ENCODE measurements around the gene UBE2Z. TPM values are rescaled to one million over a fixed set of nuclear protein-coding genes. Genes with fewer than 3 reads are reported as not detected.

UBE2Z gene
- total and polyA plus RNA-seq, 2 of the 8 experiments (the other 6 are each of a cell fraction or from before 2014, with no cell fraction given), result 73.4 to 75.9 TPM

- no peak overlapping the region for H3K18ac ChIP-seq (ENCODE audit: extremely low read depth, low read length)
- no peak overlapping the region for H4K8ac ChIP-seq (ENCODE audit: extremely low read depth, insufficient read depth, low read length)
- H4K91ac ChIP-seq (replicated peaks; ENCODE audit: insufficient read length, low read length), result no peak overlapping the region
- no peak overlapping the region for H2AFZ ChIP-seq (ENCODE audit: low read length)
- H3K4me2 ChIP-seq (ENCODE audit: insufficient read depth in 1 of 2, low read depth in 2 of 2, low read length in 2 of 2), result no peak overlapping the region
- no peak overlapping the region for H2BK12ac ChIP-seq (ENCODE audit: low read depth, low read length)
- H2BK20ac ChIP-seq (ENCODE audit: low read length), result no peak overlapping the region
- no peak overlapping the region for H2BK120ac ChIP-seq (replicated peaks; ENCODE audit: low read depth, low read length)
- FAIRE-seq, result no peak
- POLR2A ChIA-PET (ENCODE audit: partially characterized antibody), result interaction anchor here (0.7 to 11.8 kb wide), 17 partner anchors 11 to 330 kb away, joined by 3 to 143 read pairs (median 6); partner anchors contain the start of genes IGF2BP1, SNF8 and UBE2Z
- H3K4me1 ChIP-seq (replicated peaks in 1 of 4; ENCODE audit: control insufficient read depth in 3 of 4, insufficient read depth in 4 of 4, low read length in 3 of 4), result no peaks in the 10 kb centered on the region
- no peak overlapping the region for H3K4ac ChIP-seq (replicated peaks; ENCODE audit: insufficient read length, low read depth, low read length)
- H2AK5ac ChIP-seq (ENCODE audit: low read depth, low read length), result no peak overlapping the region
- H4K5ac ChIP-seq (ENCODE audit: insufficient read length, low read depth, low read length), result no peak overlapping the region
- WGBS, 2 experiments (ENCODE audit: extremely low coverage in 1 of 2, insufficient coverage in 1 of 2, insufficient read length in 1 of 2, insufficient replicate concordance in 2 of 2, low coverage in 1 of 2, low lambda C conversion rate in 2 of 2, missing lambda C conversion rate in 1 of 2), result 92% methylated on average over 3 of the region's 3 CpGs; no CpG with 5 or more reads in 1 of the 2 experiments
- no peaks in the 10 kb centered on the region for H3K79me1 ChIP-seq (ENCODE audit: low read depth, low read length)
- no peak for DNase-seq (ENCODE audit: low read depth in 1 of 2, low spot score in 2 of 2)
- H4K20me1 ChIP-seq (replicated peaks in 1 of 2; ENCODE audit: control insufficient read depth in 1 of 2, insufficient read depth in 2 of 2, low read length in 2 of 2), result peaks cover 6 to 12% of the 10 kb centered on the region in 2 experiments
- H3K4me3 ChIP-seq (ENCODE audit: extremely low read depth in 1 of 4, insufficient read depth in 2 of 4, low read depth in 3 of 4, low read length in 4 of 4), result no peak overlapping the region
- H3K56ac ChIP-seq (replicated peaks; ENCODE audit: insufficient read length, low read depth, low read length), result no peak overlapping the region
- H2BK15ac ChIP-seq (ENCODE audit: low read length), result no peak overlapping the region
- no peaks in the 10 kb centered on the region for H3K27me3 ChIP-seq (replicated peaks in 1 of 4; ENCODE audit: control insufficient read depth in 3 of 4, extremely low read depth in 1 of 4, insufficient read depth in 3 of 4, low read length in 3 of 4)
- H3K14ac ChIP-seq (ENCODE audit: insufficient read length), result no peak overlapping the region
- no peaks in the 10 kb centered on the region for H3K23me2 ChIP-seq (ENCODE audit: low read depth, low read length)
- no peak overlapping the region for H3K27ac ChIP-seq (ENCODE audit: low read depth, low read length)
- H2BK5ac ChIP-seq (ENCODE audit: low read depth, low read length), result no peak overlapping the region
- H3K79me2 ChIP-seq (ENCODE audit: control insufficient read depth in 1 of 2, insufficient read depth in 2 of 2, low read length in 2 of 2), result no peaks in the 10 kb centered on the region
- no peaks in the 10 kb centered on the region for H3K9me3 ChIP-seq (ENCODE audit: insufficient read depth in 2 of 2, low read depth in 1 of 2, low read length in 1 of 2)
- H3K36me3 ChIP-seq (ENCODE audit: control insufficient read depth in 2 of 4, insufficient read depth in 4 of 4, low read length in 3 of 4), result peaks cover 25 to 81% (median 54%) of the 10 kb centered on the region in 4 experiments
- CTCF ChIA-PET (ENCODE audit: partially characterized antibody), result interaction anchor here (1.1 to 2.2 kb wide), 5 partner anchors 12 to 105 kb away, joined by 3 to 8 read pairs (median 4); no protein-coding TSS in a partner anchor
- TF ChIP-seq CBX8 (IDR thresholded peaks at IDR 0.05; ENCODE audit: borderline replicate concordance, low read depth, low read length) (no peak), POLR2AphosphoS5 (IDR thresholded peaks at IDR 0.05; ENCODE audit: low read depth, low read length) (peak; percentile 16; the same call in 1 of the 2 replicates)
- no peak overlapping the region for H3K23ac ChIP-seq (ENCODE audit: insufficient read length)
- no peak overlapping the region for H3K9ac ChIP-seq (replicated peaks in 1 of 4; ENCODE audit: extremely low read depth in 1 of 4, low read depth in 3 of 4, low read length in 3 of 4)
Measured at GRCh38 chr17:48930435-48930873, 22.2 kb downstream of the UBE2Z start.
